Measurements from ENCODE around the gene CMTM5.

CMTM5 gene

GRCh38 chr14:23358042-23358441, 18.8 kb upstream of the CMTM5 start:
- DNase-seq (ENCODE audit: low spot score), result no peak

GRCh38 chr14:23358553-23359166, 18.2 kb upstream of the CMTM5 start:
- no peak for DNase-seq (ENCODE audit: low spot score)

- no peak for DNase-seq (ENCODE audit: low spot score)
Measured at GRCh38 chr14:23359167-23359626, 17.6 kb upstream of the CMTM5 start.

- DNase-seq (ENCODE audit: low spot score), result no peak
Measured at GRCh38 chr14:23359722-23360447, 17.0 kb upstream of the CMTM5 start.

GRCh38 chr14:23360496-23360895, 16.4 kb upstream of the CMTM5 start:
- no peak for DNase-seq (ENCODE audit: low spot score)

- no peak for DNase-seq (ENCODE audit: low spot score)
Measured at GRCh38 chr14:23361320-23361719, 15.5 kb upstream of the CMTM5 start.

GRCh38 chr14:23361763-23362162, 15.1 kb upstream of the CMTM5 start:
- no peak for DNase-seq (ENCODE audit: low spot score)

GRCh38 chr14:23362200-23362599, 14.6 kb upstream of the CMTM5 start:
- DNase-seq (ENCODE audit: low spot score), result peak; percentile 7

GRCh38 chr14:23364164-23365035, 12.4 kb upstream of the CMTM5 start:
- DNase-seq (ENCODE audit: low spot score), result no peak

GRCh38 chr14:23365036-23365731, 11.7 kb upstream of the CMTM5 start, which contains the start of gene EFS:
TSS of gene EFS (minus strand) at chr14:23365172. CDS start at chr14:23365025, 147 bp downstream.
- DNase-seq (ENCODE audit: low spot score), result no peak

GRCh38 chr14:23365732-23366425, 11.0 kb upstream of the CMTM5 start:
- no peak for DNase-seq (ENCODE audit: low spot score)

- DNase-seq (ENCODE audit: low spot score), result no peak
Measured at GRCh38 chr14:23366426-23366921, 10.4 kb upstream of the CMTM5 start.

- no peak for DNase-seq (ENCODE audit: low spot score)
Measured at GRCh38 chr14:23370221-23370620, 6.6 kb upstream of the CMTM5 start.

GRCh38 chr14:23371865-23372264, 5.0 kb upstream of the CMTM5 start:
- DNase-seq (ENCODE audit: low spot score), result no peak

GRCh38 chr14:23372509-23372908, 4.3 kb upstream of the CMTM5 start, which contains the start of gene IL25:
TSS of gene IL25 (plus strand) at chr14:23372809.
- no peak for DNase-seq (ENCODE audit: low spot score)

GRCh38 chr14:23373041-23373440, 3.8 kb upstream of the CMTM5 start:
- DNase-seq (ENCODE audit: low spot score), result no peak

GRCh38 chr14:23375527-23376251, 1.2 kb upstream of the CMTM5 start:
- DNase-seq (ENCODE audit: low spot score), result no peak

GRCh38 chr14:23377198-23377550, 328 bp downstream of the CMTM5 start:
- DNase-seq (ENCODE audit: low spot score), result no peak

- no peak for DNase-seq (ENCODE audit: low spot score)
Measured at GRCh38 chr14:23377573-23378563, 1.0 kb downstream of the CMTM5 start.
